ENCODE measurements around the gene CEP89. TPM values are rescaled to one million over a fixed set of nuclear protein-coding genes. Genes with fewer than 3 reads are reported as not detected.
"Not testable (repeated sequence)": the region's sequence is repeated elsewhere in the genome, so short reads cannot be mapped to it uniquely, and the experiment has no call there.

The CEP89 gene
- total and polyA plus RNA-seq, 4 experiments from 2014 or later: 4.9 to 20.6 (median 17.8) TPM

GRCh38 chr19:32857584-32857983 lies 114.2 kb downstream of the CEP89 start:
- Mint-ChIP-seq H3K27ac (no peak overlapping the region), H3K4me3 (no peak overlapping the region), H3K27me3 (no peaks in the 10 kb centered on the region), H3K4me1 (peaks cover 0 to 1% (median 0%) of the 10 kb centered on the region in 4 donors), H3K36me3 (no peaks in the 10 kb centered on the region), H3K9me3 (no peaks in the 10 kb centered on the region)
- ChIA-PET POLR2A (ENCODE audit: partially characterized antibody) (no interaction called here), CTCF (ENCODE audit: partially characterized antibody) (no interaction called here)
- Histone ChIP-seq H3K4me1 (ENCODE audit: insufficient read depth, low read length) (no peaks in the 10 kb centered on the region), H3K4me3 (ENCODE audit: low read length in 2 of 2) (no peak overlapping the region), H3K27ac (ENCODE audit: low read depth, low read length) (no peak overlapping the region), H3K36me3 (ENCODE audit: insufficient read depth, low read length) (no peaks in the 10 kb centered on the region), H3K9me3 (ENCODE audit: control insufficient read depth in 1 of 2, low read length in 2 of 2) (no peaks in the 10 kb centered on the region), H3K27me3 (ENCODE audit: insufficient read depth, low read length) (no peaks in the 10 kb centered on the region)
- intact Hi-C loops (cut with micrococcal nuclease): no loop called here
- DNase-seq: no peak

DNA sequence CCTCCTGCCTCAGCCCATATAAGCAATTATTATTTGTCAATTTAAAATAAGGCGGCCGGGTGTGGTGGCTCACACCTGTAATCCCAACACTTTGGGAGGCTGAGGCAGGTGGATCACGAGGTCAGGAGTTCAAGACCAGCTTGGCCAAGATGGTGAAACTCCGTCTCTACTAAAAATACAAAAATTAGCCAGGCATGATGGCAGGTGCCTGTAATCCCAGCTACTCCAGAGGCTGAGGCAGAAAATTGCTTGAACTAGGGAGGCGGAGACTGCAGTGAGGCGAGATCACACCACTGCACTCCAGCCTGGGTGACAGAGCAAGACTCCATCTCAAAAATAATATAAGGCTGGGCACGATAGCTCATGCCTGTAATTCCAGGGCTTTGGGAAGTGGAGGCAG lies 114.9 kb downstream of the CEP89 start:
- H3K27ac Mint-ChIP-seq; H3K4me1 ChIP-seq (ENCODE audit: insufficient read depth, low read length); H3K4me3 ChIP-seq (ENCODE audit: low read length in 2 of 2); H3K27ac ChIP-seq (ENCODE audit: low read depth, low read length); H3K4me1 Mint-ChIP-seq; POLR2A ChIA-PET (ENCODE audit: partially characterized antibody); H3K9me3 Mint-ChIP-seq; H3K36me3 ChIP-seq (ENCODE audit: insufficient read depth, low read length); CTCF ChIA-PET (ENCODE audit: partially characterized antibody); H3K27me3 ChIP-seq (ENCODE audit: insufficient read depth, low read length); H3K36me3 Mint-ChIP-seq; H3K27me3 Mint-ChIP-seq; H3K9me3 ChIP-seq (ENCODE audit: control insufficient read depth in 1 of 2, low read length in 2 of 2); DNase-seq; intact Hi-C loops (cut with micrococcal nuclease); H3K4me3 Mint-ChIP-seq: not testable (repeated sequence)

- Histone ChIP-seq H3K4me3 (ENCODE audit: low read length in 2 of 2) (no peak overlapping the region), H3K4me1 (ENCODE audit: insufficient read depth, low read length) (no peaks in the 10 kb centered on the region), H3K9me3 (ENCODE audit: control insufficient read depth in 1 of 2, low read length in 2 of 2) (no peaks in the 10 kb centered on the region), H3K36me3 (ENCODE audit: insufficient read depth, low read length) (no peaks in the 10 kb centered on the region), H3K27me3 (ENCODE audit: insufficient read depth, low read length) (no peaks in the 10 kb centered on the region), H3K27ac (ENCODE audit: low read depth, low read length) (no peak overlapping the region)
- intact Hi-C loops (cut with micrococcal nuclease): no loop called here
- DNase-seq: no peak
- POLR2A ChIA-PET (ENCODE audit: partially characterized antibody): no interaction called here
- Mint-ChIP-seq H3K36me3 (no peaks in the 10 kb centered on the region), H3K4me3 (no peak overlapping the region), H3K4me1 (no peaks in the 10 kb centered on the region), H3K9me3 (peaks cover 0 to 10% (median 1%) of the 10 kb centered on the region in 8 donors), H3K27me3 (no peaks in the 10 kb centered on the region), H3K27ac (no peak overlapping the region)
- CTCF ChIA-PET (ENCODE audit: partially characterized antibody): no interaction called here
Measured at GRCh38 chr19:32852216-32852615, 119.5 kb downstream of the CEP89 start.

- peaks cover 0 to 18% (median 6%) of the 10 kb centered on the region in 4 donors for H3K4me1 Mint-ChIP-seq
- intact Hi-C loops (cut with micrococcal nuclease); H3K9me3 Mint-ChIP-seq; H3K27me3 Mint-ChIP-seq; H3K36me3 ChIP-seq (ENCODE audit: insufficient read depth, low read length); H3K27ac ChIP-seq (ENCODE audit: low read depth, low read length); H3K4me3 Mint-ChIP-seq; H3K27ac Mint-ChIP-seq; DNase-seq; H3K4me1 ChIP-seq (ENCODE audit: insufficient read depth, low read length); CTCF ChIA-PET (ENCODE audit: partially characterized antibody); H3K27me3 ChIP-seq (ENCODE audit: insufficient read depth, low read length); H3K36me3 Mint-ChIP-seq; H3K9me3 ChIP-seq (ENCODE audit: control insufficient read depth in 1 of 2, low read length in 2 of 2); H3K4me3 ChIP-seq (ENCODE audit: low read length in 2 of 2); POLR2A ChIA-PET (ENCODE audit: partially characterized antibody): not testable (repeated sequence)
Measured at GRCh38 chr19:32848035-32848434, 123.7 kb downstream of the CEP89 start.

DNA sequence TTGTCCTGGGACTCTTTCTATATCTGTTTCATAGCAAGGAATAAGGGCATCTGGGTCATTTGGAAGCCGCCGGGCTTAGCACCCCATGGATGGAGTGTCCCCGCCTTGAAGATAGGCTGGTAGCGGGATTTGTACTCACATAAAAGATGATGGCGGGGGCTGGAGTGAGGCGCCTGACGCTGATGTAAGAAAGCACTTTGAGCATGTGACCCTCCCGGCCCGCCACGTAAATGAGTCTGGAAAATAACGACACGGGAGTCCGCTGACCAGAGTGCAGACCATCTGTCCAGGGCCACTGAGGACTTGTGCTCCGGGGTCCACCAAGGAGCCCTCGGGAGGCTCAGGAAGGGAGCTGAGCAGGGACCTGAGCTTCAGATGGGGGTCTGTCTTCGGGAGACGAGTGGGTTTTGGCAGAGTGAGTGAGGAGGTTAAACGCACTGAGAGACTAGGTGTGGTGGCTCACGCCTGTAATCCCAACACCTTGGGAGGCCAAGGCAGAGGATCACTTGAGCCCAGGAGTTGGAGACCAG lies 128.0 kb downstream of the CEP89 start:
- no peaks in the 10 kb centered on the region for H3K36me3 ChIP-seq (ENCODE audit: insufficient read depth, low read length)
- no peak overlapping the region for H3K4me3 ChIP-seq (ENCODE audit: low read length in 2 of 2)
- H3K27me3 Mint-ChIP-seq: no peaks in the 10 kb centered on the region
- H3K9me3 Mint-ChIP-seq: peaks cover 0 to 30% (median 18%) of the 10 kb centered on the region in 8 donors
- H3K4me1 Mint-ChIP-seq: peaks cover 0 to 22% (median 8%) of the 10 kb centered on the region in 4 donors
- H3K27ac ChIP-seq (ENCODE audit: low read depth, low read length): no peak overlapping the region
- no peaks in the 10 kb centered on the region for H3K4me1 ChIP-seq (ENCODE audit: insufficient read depth, low read length)
- peaks cover 2 to 15% of the 10 kb centered on the region in 2 donors for H3K36me3 Mint-ChIP-seq
- H3K27me3 ChIP-seq (ENCODE audit: insufficient read depth, low read length): no peaks in the 10 kb centered on the region
- intact Hi-C loops (cut with micrococcal nuclease): no loop called here
- ChIA-PET CTCF (ENCODE audit: partially characterized antibody) (interaction anchor here (0.5 kb wide), 1 partner anchor 10 kb away, joined by 4 read pairs; no protein-coding TSS in a partner anchor), POLR2A (ENCODE audit: partially characterized antibody) (no interaction called here)
- no peak for DNase-seq
- no peak overlapping the region for H3K4me3 Mint-ChIP-seq
- H3K27ac Mint-ChIP-seq: no peak overlapping the region
- no peaks in the 10 kb centered on the region for H3K9me3 ChIP-seq (ENCODE audit: control insufficient read depth in 1 of 2, low read length in 2 of 2)

GRCh38 chr19:32842061-32842460 lies 129.7 kb downstream of the CEP89 start:
- no peak overlapping the region for H3K27ac ChIP-seq (ENCODE audit: low read depth, low read length)
- no peaks in the 10 kb centered on the region for H3K27me3 ChIP-seq (ENCODE audit: insufficient read depth, low read length)
- no peak for DNase-seq
- H3K36me3 Mint-ChIP-seq: peaks cover 2 to 15% of the 10 kb centered on the region in 2 donors
- H3K4me1 Mint-ChIP-seq: peaks cover 4 to 27% (median 9%) of the 10 kb centered on the region in 4 donors
- no peaks in the 10 kb centered on the region for H3K36me3 ChIP-seq (ENCODE audit: insufficient read depth, low read length)
- H3K4me3 Mint-ChIP-seq: no peak overlapping the region
- peaks cover 0 to 31% (median 15%) of the 10 kb centered on the region in 8 donors for H3K9me3 Mint-ChIP-seq
- ChIA-PET CTCF (ENCODE audit: partially characterized antibody) (no interaction called here), POLR2A (ENCODE audit: partially characterized antibody) (no interaction called here)
- H3K27me3 Mint-ChIP-seq: peaks cover 0 to under 1% of the 10 kb centered on the region in 2 donors
- no peak overlapping the region for H3K27ac Mint-ChIP-seq
- intact Hi-C loops (cut with micrococcal nuclease): no loop called here
- H3K4me3 ChIP-seq (ENCODE audit: low read length in 2 of 2): no peak overlapping the region
- no peaks in the 10 kb centered on the region for H3K4me1 ChIP-seq (ENCODE audit: insufficient read depth, low read length)
- H3K9me3 ChIP-seq (ENCODE audit: control insufficient read depth in 1 of 2, low read length in 2 of 2): no peaks in the 10 kb centered on the region

DNA sequence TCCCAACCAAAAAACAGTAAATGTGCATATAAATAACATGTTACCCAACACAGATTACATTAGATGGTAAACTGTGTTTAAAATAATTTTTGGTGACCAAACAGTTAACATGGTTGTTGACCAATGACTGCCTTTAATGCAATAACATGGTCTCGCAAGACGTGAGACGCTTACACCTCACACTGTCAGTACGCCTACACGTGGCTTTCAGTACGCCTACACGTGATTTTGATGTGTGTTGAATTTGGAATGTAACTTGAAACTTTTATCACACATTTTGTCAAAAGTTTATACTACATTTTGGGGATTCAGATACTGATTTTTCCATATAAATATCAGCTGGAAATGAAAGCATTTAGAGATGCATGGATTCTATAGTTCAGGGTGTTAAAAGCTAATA lies 134.2 kb downstream of the CEP89 start:
- H3K36me3 Mint-ChIP-seq: peaks cover 2 to 15% of the 10 kb centered on the region in 2 donors
- no peak for DNase-seq
- H3K36me3 ChIP-seq (ENCODE audit: insufficient read depth, low read length): no peaks in the 10 kb centered on the region
- no peak overlapping the region for H3K4me3 Mint-ChIP-seq
- intact Hi-C loops (cut with micrococcal nuclease): no loop called here
- H3K9me3 Mint-ChIP-seq: peaks cover 0 to 24% (median 15%) of the 10 kb centered on the region in 8 donors
- H3K4me1 ChIP-seq (ENCODE audit: insufficient read depth, low read length): no peaks in the 10 kb centered on the region
- H3K4me1 Mint-ChIP-seq: peaks cover 4 to 11% (median 6%) of the 10 kb centered on the region in 4 donors
- H3K4me3 ChIP-seq (ENCODE audit: low read length in 2 of 2): no peak overlapping the region
- no peak overlapping the region for H3K27ac ChIP-seq (ENCODE audit: low read depth, low read length)
- H3K27ac Mint-ChIP-seq: no peak overlapping the region
- ChIA-PET POLR2A (ENCODE audit: partially characterized antibody) (no interaction called here), CTCF (ENCODE audit: partially characterized antibody) (no interaction called here)
- H3K27me3 ChIP-seq (ENCODE audit: insufficient read depth, low read length): no peaks in the 10 kb centered on the region
- peaks cover 0 to 2% of the 10 kb centered on the region in 2 donors for H3K27me3 Mint-ChIP-seq
- H3K9me3 ChIP-seq (ENCODE audit: control insufficient read depth in 1 of 2, low read length in 2 of 2): no peaks in the 10 kb centered on the region

DNA sequence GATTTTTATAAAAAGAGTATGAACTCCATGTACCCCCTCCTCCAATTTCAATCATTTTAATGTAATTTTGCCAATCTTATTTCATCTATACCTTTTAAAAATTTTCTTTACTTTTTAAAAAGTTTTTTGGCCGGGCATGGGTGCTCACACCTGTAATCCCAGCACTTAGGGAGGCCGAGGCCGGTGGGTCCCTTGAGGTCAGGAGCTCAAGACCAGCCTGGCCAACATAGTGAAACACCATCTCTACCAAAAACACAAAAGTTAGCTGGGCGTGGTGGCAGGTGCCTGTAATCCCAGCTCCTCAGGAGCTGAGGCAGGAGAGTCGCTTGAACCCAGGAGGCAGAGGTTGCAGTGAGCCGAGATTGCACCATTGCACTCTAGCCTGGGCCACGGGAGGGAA lies 138.4 kb downstream of the CEP89 start:
- intact Hi-C loops (cut with micrococcal nuclease); POLR2A ChIA-PET (ENCODE audit: partially characterized antibody); DNase-seq; H3K9me3 ChIP-seq (ENCODE audit: control insufficient read depth in 1 of 2, low read length in 2 of 2); H3K36me3 Mint-ChIP-seq; H3K27me3 ChIP-seq (ENCODE audit: insufficient read depth, low read length); H3K4me3 ChIP-seq (ENCODE audit: low read length in 2 of 2); H3K27ac Mint-ChIP-seq; H3K36me3 ChIP-seq (ENCODE audit: insufficient read depth, low read length); H3K4me1 ChIP-seq (ENCODE audit: insufficient read depth, low read length); H3K27ac ChIP-seq (ENCODE audit: low read depth, low read length); H3K27me3 Mint-ChIP-seq; H3K4me3 Mint-ChIP-seq; H3K9me3 Mint-ChIP-seq; CTCF ChIA-PET (ENCODE audit: partially characterized antibody): not testable (repeated sequence)
- H3K4me1 Mint-ChIP-seq: peaks cover 4 to 21% (median 13%) of the 10 kb centered on the region in 4 donors

Measured in CD4-positive, alpha-beta memory T cell (primary cell).